HG02938 (cell line): ENCODE data around the gene TBC1D4.
"Not testable (repeated sequence)": the region's sequence is repeated elsewhere in the genome, so short reads cannot be mapped to it uniquely, and the experiment has no call there.

Experiments
- ATAC-seq: cut with Tn5 transposase; IDR thresholded peaks from one replicate; pipeline ENCODE4 v1.9.1; 2021; ENCODE audit warnings: mild to moderate bottlenecking, moderate library complexity; ENCODE audit not compliant: unreplicated experiment

Gene TBC1D4

DNA sequence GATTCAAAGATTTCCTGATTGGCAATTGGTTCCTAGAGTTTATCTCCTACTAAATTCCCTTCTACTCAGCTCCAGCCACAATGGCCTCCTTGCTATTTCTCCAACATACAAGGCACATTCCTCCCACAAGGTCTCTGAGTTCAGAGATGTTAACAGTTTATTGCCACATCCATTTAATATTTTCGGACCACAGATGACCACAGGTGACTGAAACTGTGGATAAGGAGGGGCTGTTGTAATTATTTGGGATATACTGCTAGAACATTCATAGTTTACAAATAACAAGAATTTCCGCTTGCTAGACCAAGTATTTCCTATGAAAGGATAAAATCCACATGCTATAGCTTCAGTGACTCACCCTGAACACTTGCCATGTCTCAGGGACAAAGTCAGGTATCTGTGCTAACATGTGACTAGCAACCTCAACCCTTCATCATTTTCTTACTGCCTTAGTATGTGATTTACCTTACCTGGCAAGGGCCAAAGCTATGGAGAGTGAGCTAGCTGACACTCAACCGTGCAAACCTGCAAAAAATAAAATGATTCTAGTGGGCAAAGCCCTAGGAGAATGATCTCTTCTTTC lies 117.7 kb downstream of the TBC1D4 start:
- no peak for ATAC-seq

DNA sequence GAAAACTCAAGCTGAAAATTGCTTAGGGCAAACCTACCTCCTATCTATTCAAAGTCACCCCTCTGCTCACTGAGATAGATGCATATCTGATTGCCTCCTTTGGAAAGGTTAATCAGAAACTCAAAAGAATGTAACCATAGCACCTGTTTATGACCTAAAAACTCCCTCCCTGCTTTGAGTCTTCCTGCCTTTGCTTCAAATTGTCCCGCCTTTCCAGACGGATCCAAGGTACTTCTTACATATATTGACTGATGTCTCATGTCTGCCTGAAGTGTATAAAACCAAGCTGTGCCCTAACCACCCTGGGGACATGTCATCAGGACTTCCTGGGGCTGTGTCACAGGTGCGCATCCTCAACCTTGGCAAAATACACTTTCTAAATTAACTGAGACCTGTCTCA lies 118.6 kb downstream of the TBC1D4 start:
- no peak for ATAC-seq

DNA sequence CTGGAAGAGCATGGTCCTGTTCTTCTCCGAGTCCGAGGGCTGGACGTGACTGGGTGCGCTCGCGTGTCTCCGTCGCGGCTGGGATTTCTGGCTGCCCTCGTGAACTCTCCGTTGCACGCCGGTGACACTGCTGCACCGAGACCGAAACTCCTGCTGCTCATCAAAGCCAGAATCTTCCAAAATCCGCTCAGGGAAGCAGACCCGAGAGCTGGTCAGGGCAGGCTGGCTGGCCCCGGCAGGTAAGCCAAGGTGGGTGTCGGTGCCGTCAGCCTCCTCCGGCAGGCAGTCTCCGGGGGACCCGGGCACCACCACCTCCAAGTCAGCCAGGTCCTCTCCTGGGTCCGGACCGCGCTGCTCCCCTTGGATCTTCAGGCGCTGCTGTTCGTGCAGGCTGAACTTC lies 119.9 kb downstream of the TBC1D4 start:
- no peak for ATAC-seq

GRCh38 chr13:75360170-75360569 lies 121.8 kb downstream of the TBC1D4 start:
- peak; percentile 37 for ATAC-seq

DNA sequence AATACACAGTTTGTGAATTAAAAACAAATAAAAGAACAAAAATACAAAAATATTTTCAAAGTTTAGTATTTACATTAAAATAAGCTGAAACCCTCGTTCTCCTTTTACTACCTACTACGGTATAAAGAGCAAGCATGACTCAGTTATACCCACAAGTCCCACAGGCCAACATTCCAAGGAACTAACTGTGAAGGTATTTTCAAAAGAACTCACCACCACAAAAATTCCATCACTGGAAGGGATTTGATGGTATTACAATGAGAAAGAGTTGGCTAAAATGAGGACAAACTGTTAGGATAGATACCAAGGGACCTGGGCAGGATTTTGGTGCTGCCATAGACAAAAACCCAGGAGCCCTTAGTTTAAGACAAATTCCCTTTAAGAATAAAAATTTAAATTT lies 122.7 kb downstream of the TBC1D4 start:
- ATAC-seq = no peak

DNA sequence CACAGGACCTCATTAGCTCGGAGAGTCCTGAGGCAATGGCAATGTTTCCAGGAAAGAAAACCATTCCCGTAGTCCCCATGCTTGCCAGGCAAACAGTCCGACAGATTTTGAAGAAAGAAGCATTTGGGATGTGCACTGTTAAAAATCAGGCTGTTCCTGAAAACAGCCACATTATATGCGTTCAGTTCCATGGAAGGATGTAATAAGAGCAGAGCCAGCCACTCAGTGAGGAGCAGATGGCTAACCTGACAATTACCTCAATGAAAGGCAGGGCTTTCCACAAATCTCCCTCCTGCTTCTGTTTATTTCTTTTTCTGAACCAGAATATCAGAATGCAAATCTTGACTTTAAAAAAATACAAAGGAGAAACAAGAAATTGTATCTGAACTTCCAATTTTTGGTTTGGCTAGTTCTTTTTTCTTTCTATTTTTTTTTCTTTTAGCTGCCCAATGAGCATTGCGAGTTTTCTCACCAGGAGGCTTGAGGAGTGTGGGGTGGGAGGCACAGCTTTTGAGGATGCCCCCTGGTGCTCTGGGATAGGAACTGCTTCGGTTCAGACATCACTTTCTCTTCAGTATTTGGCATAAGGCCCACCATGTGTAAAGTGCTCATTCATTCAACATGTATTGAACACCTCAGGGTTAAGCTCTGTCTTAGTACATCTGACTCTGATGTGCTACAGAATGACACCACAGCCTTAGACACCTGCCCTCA lies 124.2 kb downstream of the TBC1D4 start:
- peak; percentile 95 for ATAC-seq

DNA sequence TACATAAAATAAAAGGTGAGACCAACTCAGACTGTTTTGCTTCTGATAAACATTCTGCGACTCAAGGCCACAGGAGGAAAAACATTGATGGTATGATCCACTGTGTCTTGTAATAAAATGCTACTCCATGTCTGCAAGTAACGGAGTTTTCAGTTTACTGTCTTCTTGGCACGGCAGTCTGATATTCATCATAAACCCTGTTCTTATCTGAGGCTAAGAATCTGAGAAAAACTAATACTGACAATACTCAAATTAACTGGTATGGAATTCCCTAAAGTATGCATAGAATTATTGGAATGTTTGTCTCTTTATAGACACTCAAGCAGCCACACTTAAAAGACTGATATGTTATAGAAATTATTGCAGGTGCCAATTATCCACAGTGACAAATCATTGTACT lies 125.5 kb downstream of the TBC1D4 start:
- no peak for ATAC-seq

DNA sequence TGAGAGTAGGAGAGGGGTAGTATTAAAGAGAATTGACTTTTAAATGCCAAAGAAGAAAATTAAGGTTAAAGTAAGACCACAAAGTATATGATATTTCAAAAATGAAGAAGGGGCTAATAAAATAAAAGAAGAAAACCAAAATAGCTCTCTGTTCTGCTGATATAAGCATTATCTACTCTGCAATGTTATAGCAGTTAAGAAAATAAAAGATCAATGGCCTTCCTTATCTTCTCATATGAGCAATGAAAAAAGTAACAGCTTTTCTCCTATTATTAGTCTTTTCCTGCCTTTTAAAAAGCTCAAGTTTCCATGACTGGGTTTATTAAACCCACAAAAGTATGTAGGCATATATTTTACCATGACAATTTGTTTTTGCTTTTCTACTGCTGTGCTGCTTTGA lies 126.4 kb downstream of the TBC1D4 start:
- no peak for ATAC-seq

- ATAC-seq = no peak
Measured at GRCh38 chr13:75353781-75354193, 128.2 kb downstream of the TBC1D4 start.

- no peak for ATAC-seq
Measured at GRCh38 chr13:75352641-75353327, 129.2 kb downstream of the TBC1D4 start.

- not testable (repeated sequence) for ATAC-seq
Measured at GRCh38 chr13:75351538-75351937, 130.4 kb downstream of the TBC1D4 start.

GRCh38 chr13:75347925-75348324 lies 134.0 kb downstream of the TBC1D4 start:
- no peak for ATAC-seq

- ATAC-seq = no peak
Measured at GRCh38 chr13:75347457-75347856, 134.5 kb downstream of the TBC1D4 start.

DNA sequence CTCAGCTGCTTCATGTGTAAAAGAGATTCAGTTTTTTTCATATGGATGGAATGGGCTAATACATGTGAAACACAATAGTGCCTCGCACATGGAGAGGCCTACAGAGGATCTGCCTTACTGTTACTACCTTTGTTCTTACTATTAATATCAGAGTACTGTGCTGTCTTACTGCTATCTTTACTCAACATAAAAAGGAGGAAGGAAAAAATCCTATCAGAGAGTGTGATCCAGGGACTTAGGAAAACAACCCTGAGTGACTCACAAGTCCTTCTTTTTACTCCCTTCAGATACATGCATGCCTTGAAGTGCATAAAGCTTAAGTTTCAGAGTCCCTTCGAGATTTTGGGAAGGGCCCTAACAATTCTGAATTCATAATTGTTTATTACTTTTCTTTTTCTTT lies 136.8 kb downstream of the TBC1D4 start:
- no peak for ATAC-seq

- no peak for ATAC-seq
Measured at GRCh38 chr13:75341028-75341427, 140.9 kb downstream of the TBC1D4 start.

GRCh38 chr13:75339635-75340374 lies 142.2 kb downstream of the TBC1D4 start:
- no peak for ATAC-seq

- no peak for ATAC-seq
Measured at GRCh38 chr13:75334634-75335447, 147.1 kb downstream of the TBC1D4 start.

GRCh38 chr13:75333103-75333502 lies 148.9 kb downstream of the TBC1D4 start:
- no peak for ATAC-seq

- ATAC-seq = no peak
Measured at GRCh38 chr13:75331792-75332349, 150.1 kb downstream of the TBC1D4 start.

DNA sequence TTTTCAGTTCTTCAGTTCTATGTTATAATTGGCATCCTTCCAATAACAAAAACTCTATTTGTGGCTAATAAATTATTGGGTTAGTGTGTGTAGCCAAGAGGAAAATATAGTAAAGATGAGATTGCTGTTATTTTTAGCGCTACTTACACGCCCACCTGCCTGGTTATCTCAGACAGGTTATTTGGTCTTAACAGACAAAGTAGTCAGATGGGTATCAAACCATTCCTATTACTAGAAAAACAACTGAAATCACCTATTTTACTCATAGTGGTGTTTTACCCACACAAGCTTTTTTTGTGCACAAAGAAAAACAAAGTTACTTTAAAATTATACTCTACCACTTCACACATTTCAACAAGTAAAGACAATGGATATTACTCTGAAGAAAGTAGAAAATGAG lies 151.2 kb downstream of the TBC1D4 start:
- no peak for ATAC-seq
